Nucleus accumbens (tissue), 56 donors: ENCODE results near the gene MEGF10.
"Not testable (repeated sequence)": the region's sequence is repeated elsewhere in the genome, so short reads cannot be mapped to it uniquely, and the experiment has no call there.

Source experiments
- DNase-seq, 56 donors: peaks; one replicate each; lab custom pipeline; 2025; lab: John Stamatoyannopoulos, UW

MEGF10 gene

DNA sequence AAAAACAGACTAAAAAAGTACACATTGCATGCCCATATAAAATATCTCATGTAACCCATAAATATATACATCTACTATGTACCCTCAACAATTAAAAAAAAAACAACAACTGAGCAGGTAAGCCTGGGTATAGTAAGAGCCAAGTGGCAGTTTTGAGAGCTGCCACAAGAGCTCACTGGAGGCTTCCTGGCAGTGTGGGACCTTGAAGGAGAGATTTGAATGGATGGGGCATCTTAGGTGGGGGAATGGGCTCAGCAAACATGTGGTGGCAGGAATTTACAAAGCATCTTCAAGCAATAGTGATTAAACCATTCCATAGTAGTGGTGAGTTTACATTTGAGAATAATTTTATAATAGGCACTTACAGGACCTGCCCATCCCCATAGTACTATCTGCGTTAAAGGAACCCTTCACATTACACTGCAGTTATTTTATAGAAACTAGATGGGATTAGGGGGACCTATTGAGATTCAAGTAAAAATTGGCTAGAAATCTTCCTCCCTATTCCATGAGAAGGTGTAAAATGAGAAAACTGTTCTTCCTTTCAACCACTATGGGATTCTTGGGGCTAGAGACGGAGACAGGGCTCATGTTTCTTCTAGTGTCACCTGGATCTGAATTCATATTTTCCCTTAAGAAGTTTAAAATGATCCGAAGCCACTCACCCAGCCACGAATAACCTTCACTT lies 6.9 kb downstream of the MEGF10 start:
- DNase-seq = peak in 2 of 56 donors; percentile 14 to 24

DNA sequence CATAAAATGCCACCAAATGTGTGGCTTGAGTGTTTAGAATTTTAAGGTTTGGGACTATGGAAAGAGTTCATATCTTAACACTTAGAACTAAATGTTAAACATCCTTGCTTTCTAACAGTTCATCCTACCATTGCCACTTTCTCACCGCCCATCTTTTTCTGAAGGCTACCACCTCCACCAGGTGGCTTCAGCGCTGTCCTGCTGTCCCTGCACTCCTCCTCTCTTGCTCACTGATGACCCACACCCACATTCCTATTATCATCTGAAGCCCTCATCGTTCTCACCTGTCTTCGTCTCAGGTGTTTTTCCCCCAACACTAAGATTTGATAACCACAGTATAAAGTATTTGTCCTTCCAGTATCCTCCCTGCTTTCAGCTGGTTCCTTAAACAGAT lies 7.4 kb downstream of the MEGF10 start:
- DNase-seq = no peak

DNA sequence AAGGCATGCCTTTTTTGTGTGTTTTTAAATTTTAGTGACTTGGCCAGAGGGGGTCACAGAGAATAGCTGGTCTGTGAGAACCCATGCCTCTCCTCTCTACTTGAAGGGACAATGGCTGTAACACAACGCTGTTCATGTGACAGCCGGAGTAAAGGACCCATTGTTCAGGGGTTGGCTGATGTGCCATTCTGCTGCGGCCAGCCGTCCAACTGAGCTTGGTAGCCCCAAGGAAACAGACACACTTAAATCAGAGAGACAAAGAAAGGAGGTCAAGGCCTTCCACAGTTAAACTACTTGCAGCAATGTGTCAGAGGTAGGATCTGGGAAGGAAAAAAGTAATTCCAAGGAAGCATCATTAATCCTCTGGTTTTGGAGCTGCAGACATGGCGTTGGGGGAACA lies 8.1 kb downstream of the MEGF10 start:
- DNase-seq = peak in 54 of 56 donors; percentile 11 to 93 (median 80)

DNA sequence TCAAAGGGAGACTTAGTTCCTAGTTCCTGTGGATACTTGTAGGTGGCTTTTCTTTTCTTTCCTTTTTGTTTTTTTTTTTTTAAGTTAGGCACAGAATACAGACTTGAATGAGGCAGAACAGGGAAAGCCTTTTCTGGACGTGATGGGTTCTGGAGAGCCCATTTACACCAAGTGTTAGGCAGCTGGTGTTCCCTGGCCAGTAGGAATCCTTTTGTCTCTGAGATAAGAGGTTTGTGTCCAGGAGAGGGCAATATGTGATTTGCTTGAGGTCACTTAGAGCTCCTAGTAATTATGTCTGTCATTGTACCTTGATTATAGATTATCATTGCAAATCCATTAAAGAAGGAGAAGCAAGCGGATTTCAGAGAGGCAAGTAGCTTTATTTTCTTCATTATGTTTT lies 9.1 kb downstream of the MEGF10 start:
- DNase-seq = peak in 4 of 56 donors; percentile 11 to 58 (median 16)

DNA sequence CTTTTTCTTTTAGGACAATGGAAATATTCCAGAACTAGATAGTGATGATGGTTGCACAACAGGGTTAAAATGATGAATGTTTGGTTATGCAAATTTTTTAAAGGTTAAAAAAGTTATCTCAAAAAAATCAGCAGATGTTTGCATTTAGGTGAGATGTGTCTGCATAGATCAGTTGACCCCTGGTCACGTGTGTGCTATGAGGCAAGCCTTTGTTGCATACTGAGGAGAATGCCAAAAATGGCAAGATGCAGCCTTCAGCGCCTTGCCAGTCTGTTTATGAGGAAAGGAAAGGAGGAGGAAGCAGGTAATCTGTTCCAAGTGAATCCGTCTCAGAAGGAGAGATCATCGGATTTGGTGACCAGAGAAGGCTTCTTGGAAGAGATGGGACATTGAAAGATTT lies 11.9 kb downstream of the MEGF10 start:
- no peak for DNase-seq

DNA sequence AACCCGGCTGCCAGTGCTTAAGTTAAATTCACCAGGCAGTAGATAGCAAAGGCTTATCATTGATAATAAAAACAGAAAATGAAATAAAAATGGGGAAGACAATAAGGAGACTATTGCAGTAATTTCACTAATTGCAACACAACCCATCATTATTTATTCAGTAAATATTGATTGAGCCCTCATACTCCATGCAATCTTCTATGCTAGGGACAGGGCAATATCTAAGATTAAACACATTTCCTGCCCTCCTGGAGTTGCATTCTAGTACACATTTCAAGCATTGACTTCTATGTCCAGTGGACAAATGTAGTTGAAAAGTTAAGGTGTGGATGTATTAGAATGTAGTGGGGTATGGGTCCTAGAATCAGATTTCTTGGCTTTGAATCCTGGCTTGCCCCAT lies 12.8 kb downstream of the MEGF10 start:
- no peak for DNase-seq

DNA sequence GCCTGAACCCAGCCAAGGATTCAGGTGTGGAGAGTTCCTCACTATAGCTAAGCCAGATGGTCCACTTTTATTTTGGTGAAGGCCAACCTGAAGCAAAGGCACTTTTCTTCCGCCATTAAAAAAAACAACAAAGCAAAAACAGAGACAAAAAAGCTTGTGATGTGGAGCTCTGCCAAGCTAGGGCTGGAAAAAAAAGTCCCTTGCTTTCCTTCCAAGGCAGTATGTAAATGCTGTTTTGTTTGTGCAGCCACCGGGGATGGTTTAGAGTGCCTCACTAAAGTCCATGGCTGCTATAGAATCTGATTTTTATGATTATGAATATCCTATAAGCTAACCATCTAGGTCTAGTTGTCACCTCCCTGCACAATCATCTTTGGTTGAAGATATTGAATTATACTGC lies 14.9 kb downstream of the MEGF10 start:
- DNase-seq = peak in 18 of 56 donors; percentile 11 to 69 (median 39)

DNA sequence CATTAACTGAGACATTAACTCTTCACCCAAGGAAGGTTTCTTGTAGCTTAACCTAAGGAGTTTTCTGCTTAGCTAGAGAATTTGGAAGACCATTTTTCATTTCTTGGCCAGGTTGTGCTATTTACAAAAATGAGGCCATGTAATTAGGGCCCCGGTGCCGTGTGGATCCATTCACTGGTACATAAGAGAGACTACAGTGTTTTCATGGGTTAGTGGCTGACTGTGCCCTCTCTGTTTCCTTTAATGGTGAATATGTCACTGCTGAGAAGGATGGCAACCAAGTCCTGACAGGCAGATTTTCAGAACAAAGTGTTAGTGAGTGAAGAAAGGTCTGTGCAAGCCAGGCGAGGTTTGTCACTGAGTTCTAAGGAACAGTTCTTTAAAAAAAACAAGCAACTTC lies 15.4 kb downstream of the MEGF10 start:
- peak in 1 of 56 donors; percentile 37 for DNase-seq

DNA sequence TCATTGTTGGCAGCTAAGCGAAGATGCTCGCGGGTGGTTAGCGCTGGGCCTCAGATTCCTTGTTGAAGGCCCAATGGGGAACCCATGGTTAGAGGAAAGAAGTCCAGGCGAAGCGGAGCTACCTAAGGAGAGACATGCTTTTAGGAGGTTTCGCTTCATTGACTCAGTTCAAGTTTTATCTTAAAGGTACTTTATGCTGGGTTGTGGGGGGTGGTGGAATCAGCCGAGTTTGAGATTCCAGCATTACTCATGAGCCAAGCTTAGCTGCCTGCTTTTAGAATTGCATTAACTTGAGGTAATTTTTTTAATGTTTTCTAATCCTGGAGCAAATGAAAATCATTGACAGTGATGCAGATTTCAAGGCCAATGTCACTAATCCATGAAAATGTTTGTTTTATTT lies 16.1 kb downstream of the MEGF10 start:
- peak in 2 of 56 donors; percentile 15 to 30 for DNase-seq

DNA sequence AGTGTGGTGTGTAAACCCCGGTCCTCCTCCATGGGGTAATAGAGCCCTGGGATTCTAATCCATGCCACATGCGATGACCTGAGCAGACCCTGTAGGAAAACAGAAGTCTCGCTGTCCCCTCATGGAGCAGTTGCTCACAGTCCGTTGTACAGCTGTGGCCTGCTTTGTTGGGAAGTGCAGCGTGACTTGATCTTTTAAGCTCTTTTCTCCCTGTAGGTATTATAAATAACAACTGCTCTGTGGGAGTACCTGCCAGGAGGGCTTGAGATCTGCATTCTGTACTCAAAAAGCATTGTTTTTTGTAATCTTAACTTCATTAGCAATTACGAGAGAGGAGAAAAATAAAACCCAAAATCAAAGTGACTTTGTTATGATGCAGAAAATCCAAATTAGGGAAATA lies 17.3 kb downstream of the MEGF10 start:
- DNase-seq = peak in 1 of 56 donors; percentile 27

DNA sequence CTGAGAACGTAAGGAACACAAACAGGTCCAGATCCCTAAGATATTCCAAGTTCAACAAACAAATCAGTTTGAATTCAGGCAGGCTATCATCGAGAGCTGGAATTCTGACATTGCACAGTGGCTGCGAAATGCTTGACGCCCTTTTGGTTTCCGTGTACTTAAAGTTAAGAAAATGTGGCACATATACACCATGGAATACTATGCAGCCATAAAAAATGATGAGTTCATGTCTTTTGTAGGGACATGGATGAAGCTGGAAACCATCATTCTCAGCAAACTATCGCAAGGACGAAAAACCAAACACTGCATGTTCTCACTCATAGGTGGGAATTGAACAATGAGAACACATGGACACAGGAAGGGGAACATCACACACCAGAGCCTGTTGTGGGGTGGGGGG lies 17.7 kb downstream of the MEGF10 start:
- not testable (repeated sequence) for DNase-seq

DNA sequence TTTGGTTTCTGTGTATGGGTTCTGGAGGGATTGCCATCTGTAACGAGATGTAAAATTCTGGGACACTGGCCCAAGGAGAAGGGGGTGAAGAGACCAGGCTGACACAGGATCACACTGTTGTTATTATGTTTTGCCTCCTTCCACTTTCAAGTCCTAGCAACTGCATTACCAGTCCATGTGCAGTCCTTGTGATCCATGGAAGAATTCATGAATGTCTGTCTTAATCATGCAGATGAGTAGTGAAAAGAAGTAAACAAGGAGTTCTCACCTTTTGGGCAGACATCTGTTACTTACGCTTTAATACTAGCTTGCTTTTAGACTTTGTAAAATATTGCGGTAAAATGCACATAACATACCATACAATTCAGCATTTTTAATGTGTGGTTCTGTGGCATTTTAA lies 18.3 kb downstream of the MEGF10 start:
- no peak for DNase-seq

DNA sequence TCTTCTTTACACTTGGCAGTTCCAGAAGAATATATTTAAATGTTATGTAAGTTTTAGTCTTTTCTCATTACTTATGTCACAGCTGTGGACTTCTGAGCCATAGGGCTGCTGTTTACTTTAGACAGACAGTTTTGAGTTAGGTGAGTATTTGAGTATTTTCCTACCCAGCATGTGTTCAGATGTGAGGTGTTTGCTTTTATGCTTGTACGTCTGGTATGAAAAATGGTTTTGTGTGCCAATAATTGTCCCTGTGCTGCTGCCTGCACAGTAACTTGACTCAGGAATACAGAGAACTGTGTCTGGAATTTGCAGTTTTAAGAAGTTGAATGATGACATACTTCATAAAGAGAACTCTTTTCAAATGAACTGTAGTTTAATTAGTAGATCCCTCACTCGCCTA lies 20.8 kb downstream of the MEGF10 start:
- DNase-seq = no peak

DNA sequence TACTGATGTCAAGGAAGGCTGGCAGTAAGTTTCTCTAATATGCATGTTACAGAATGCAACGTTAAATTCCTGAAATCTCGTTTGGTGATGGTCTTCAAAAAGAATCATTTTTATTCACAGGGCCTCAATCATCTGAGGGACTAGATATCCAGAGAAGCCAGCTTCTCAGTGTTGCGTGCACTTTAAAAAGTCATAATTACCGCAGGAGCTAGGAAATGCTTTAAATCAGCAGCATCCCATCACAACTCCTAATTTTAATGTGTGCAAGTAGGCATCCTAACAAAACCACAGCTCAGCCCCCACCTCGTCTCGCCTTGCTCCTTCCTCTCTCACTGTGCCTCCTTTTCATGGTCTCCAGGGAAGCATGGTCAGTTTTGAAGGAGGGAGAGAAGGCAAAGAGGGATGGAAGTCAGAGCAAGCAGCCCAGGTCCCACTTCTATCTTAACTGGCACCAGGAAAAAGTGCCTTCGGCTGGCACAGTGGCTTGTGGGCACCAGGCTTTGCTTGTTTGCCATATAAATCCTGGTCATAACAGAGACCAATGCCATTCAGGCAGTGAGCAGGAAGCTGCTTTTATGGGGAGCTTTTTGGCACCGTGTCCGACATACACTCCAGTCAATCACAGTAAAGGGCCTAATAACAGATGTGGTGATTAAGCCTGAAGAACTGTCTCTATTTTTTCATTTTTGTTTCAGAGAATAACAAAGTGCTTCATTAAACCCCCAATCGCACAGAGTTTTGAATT lies 21.4 kb downstream of the MEGF10 start:
- DNase-seq = peak in 7 of 56 donors; percentile 20 to 49 (median 30)

DNA sequence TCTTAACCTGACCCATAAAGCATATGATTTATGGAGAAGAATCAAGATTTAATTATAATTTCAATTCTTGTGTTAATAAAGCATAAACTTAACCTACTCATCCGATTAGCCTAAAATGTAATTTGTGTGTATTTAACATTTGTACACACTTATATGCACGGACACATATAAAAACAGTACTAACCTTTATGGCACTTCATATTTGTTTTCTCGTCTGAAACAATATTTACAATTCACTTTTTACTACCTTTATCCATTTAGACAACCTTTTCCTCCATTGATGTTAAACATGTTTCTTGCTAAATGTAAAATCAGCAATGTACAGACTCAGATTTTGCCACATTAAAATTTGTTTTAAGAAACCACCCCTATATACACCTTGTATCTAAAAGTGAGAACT lies 22.8 kb downstream of the MEGF10 start:
- no peak for DNase-seq

DNA sequence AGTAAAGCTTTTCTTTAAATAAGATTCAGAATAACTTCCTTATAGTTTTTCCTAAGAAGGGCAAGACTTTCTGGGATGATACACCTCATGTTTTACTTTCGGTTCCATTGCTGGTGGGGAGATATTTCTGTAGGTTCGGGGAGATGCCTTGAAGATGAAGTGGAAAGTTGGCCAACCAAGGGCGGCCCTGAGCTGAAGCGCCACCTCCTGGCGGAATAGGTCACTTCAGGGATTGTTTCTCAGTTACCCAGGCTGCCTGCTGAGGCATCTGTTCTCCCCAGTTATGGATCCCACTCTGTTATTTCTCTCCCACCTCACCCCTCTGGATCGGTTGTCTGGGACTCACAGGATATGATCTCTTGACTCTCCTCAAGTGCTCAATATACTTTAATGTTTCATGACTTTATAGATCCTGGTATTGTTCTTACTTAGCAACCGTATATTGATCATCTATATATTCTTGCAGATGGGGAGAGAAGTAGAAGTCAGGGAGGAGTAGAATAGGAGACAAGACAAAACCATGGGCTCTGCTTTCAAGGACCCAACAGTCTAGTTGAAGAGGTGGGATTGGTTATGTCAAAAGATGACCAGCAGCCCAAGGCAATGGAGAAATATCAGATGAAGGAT lies 23.4 kb downstream of the MEGF10 start:
- peak in 32 of 56 donors; percentile 10 to 73 (median 38) for DNase-seq

DNA sequence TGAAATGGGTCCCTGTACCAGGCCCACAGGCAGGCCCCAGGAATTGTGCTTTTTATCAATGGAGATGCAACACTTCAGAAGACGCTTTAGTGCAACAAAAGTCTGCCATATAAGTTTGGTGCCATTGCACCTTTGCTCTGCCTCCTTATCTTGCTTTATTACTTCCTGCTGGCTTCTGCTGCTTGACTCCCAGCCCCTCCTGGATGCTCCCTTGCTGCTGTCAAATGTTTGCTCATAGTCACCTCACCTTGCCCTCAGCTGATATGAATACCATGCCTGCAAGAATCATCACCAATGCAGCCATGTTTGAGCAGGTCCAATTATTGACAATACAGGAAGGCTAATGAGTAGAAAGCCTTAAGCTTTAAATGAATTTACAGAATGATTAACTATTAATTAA lies 25.4 kb downstream of the MEGF10 start:
- no peak for DNase-seq

DNA sequence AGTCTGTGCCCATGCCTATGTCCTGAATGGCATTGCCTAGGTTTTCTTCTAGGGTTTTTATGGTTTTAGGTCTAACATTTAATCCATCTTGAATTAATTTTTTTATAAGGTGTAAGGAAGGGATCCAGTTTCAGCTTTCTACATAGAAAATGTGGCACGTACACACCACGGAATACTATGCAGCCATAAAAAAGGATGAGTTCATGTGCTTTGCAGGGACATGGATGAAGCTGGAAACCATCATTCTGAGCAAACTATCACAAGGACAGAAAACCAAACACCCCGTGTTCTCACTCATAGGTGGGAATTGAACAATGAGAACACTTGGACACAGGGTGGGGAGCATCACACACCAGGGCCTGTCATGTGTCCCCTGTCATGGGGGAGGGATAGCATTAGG lies 26.8 kb downstream of the MEGF10 start:
- not testable (repeated sequence) for DNase-seq

DNA sequence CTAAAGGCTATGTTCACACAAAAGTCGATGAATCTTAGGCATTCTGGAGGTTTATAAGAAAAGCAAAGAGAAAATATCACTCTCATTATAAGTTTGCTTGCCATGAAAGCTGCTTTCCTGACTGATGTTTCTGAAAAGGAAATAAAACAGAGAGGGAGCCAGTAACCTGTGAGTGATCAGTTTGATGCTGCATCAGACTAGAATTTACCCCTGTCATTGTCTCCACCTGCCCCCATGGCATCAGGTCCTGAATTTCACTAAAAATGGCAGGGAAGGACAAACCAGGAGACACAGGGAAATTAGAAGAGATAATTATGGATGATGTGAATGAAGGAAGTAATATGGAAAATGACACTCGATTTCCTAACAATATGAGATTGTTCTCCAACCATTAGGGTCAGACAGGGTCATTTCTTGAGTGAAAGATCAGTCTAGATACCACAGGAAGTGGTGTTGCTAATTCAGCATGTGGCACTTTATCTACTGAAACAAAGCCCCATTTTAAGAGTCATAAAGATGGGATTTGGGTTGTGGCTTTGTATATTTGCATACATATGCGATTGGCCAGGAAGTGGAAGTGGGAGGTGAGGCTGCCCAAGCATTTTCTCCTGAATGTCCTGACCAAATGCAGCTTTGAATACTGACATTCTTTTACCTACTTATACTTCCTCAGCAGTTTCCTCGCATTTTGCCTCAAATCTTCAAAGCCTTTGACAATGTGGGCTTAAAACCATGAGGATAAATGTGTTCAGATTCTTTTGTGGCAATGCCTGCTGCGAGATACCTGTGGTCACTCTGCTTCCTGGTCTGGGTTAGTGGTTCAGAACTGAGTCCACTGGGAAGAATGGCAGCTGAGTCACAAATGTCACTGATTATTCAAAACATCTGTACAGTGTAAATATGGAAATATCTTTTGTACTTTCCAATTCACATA lies 29.7 kb downstream of the MEGF10 start:
- DNase-seq = no peak

DNA sequence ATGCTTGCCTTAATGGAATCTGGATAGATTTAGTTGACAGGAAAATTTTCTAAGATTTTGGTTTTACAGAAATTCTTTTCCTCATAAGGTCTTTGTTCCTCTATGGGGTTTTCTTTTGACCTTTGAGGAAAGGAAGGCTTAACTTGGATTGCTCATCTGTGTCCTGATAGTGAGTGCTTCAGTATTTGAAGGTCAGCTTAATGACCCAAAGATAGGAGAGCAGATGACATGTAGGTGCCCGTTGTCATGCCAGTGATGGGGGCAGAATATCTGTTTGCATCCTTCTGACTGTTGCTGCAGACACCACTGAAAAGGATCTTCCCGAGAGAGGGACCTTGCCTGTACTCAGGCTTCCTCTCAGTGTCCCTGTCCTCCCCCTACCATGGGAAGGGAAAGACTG lies 30.9 kb downstream of the MEGF10 start:
- DNase-seq = no peak

DNA sequence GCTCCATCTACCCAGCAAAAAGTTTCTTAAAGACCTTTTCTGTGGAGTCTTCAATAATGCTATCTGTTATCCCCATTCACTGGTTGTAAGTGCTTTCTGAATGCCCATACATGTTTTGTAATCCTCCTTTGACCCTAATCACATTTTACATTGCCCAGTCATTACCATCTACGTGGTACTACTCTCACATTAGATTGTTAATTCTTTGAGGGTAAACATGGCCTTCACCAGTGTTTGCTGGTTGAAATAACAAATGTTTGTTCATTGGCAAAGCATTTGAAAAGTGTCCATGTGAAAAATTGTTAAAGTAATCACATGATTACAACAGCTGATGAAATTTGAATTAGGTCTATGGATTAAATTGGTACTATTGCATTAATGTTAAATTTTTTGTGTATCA lies 31.8 kb downstream of the MEGF10 start:
- no peak for DNase-seq
